HG03064 (cell line): ENCODE results near the gene LRMDA.

Experiments
- ATAC-seq: cut with Tn5 transposase; IDR thresholded peaks from one replicate; pipeline ENCODE4 v1.9.1; 2021; ENCODE audit warnings: low read depth; ENCODE audit not compliant: unreplicated experiment

LRMDA gene

GRCh38 chr10:75880031-75880775 lies 448.8 kb downstream of the LRMDA start:
- ATAC-seq: no peak

GRCh38 chr10:75883081-75884072 lies 452.0 kb downstream of the LRMDA start:
- no peak for ATAC-seq

- ATAC-seq: no peak
Observed at GRCh38 chr10:75884808-75885207, 453.4 kb downstream of the LRMDA start.

GRCh38 chr10:75887369-75887768 lies 455.9 kb downstream of the LRMDA start:
- ATAC-seq: no peak

- no peak for ATAC-seq
Observed at GRCh38 chr10:75887992-75888680, 456.7 kb downstream of the LRMDA start.

- ATAC-seq: no peak
Observed at GRCh38 chr10:75889051-75889450, 457.6 kb downstream of the LRMDA start.

GRCh38 chr10:75894761-75895160 lies 463.3 kb downstream of the LRMDA start:
- ATAC-seq: no peak

GRCh38 chr10:75895259-75895658 lies 463.8 kb downstream of the LRMDA start:
- ATAC-seq: no peak

GRCh38 chr10:75899816-75900390 lies 468.5 kb downstream of the LRMDA start:
- no peak for ATAC-seq

- ATAC-seq: no peak
Observed at GRCh38 chr10:75902816-75903215, 471.4 kb downstream of the LRMDA start.

GRCh38 chr10:75904499-75905283 lies 473.3 kb downstream of the LRMDA start:
- ATAC-seq: no peak

- ATAC-seq: no peak
Observed at GRCh38 chr10:75905490-75905889, 474.1 kb downstream of the LRMDA start.

- ATAC-seq: no peak
Observed at GRCh38 chr10:75910032-75910431, 478.6 kb downstream of the LRMDA start.

- no peak for ATAC-seq
Observed at GRCh38 chr10:75911426-75911825, 480.0 kb downstream of the LRMDA start.

- no peak for ATAC-seq
Observed at GRCh38 chr10:75916906-75917305, 485.5 kb downstream of the LRMDA start.

- no peak for ATAC-seq
Observed at GRCh38 chr10:75919913-75920312, 488.5 kb downstream of the LRMDA start.

GRCh38 chr10:75922435-75922834 lies 491.0 kb downstream of the LRMDA start:
- ATAC-seq: no peak

- ATAC-seq: no peak
Observed at GRCh38 chr10:75924309-75924902, 493.0 kb downstream of the LRMDA start.

- ATAC-seq: no peak
Observed at GRCh38 chr10:75925999-75926398, 494.6 kb downstream of the LRMDA start.
